ENCODE data around the gene TEX52. TPM values are rescaled to one million over a fixed set of nuclear protein-coding genes. Genes with fewer than 3 reads are reported as not detected.
"Not testable (repeated sequence)": the region's sequence is repeated elsewhere in the genome, so short reads cannot be mapped to it uniquely, and the experiment has no call there.

TEX52 gene
- total RNA-seq, 1 experiment from 2014 or later = not detected

- in situ Hi-C loops (cut with HindIII; ENCODE audit: low sequenced_read_pairs) = no loop called here
- DNase-seq (ENCODE audit: low spot score) = no peak
Measured at GRCh38 chr12:2876431-2877046, 19.7 kb upstream of the TEX52 start.

- in situ Hi-C loops (cut with HindIII; ENCODE audit: low sequenced_read_pairs); DNase-seq (ENCODE audit: low spot score): not testable (repeated sequence)
Measured at GRCh38 chr12:2868986-2869632, 12.3 kb upstream of the TEX52 start.

GRCh38 chr12:2864198-2864597 lies 7.4 kb upstream of the TEX52 start:
- DNase-seq (ENCODE audit: low spot score) = no peak
- in situ Hi-C loops (cut with HindIII; ENCODE audit: low sequenced_read_pairs) = no loop called here

GRCh38 chr12:2863402-2863801 lies 6.6 kb upstream of the TEX52 start:
- in situ Hi-C loops (cut with HindIII; ENCODE audit: low sequenced_read_pairs); DNase-seq (ENCODE audit: low spot score): not testable (repeated sequence)

GRCh38 chr12:2862876-2863275 lies 6.0 kb upstream of the TEX52 start:
- no peak for DNase-seq (ENCODE audit: low spot score)
- in situ Hi-C loops (cut with HindIII; ENCODE audit: low sequenced_read_pairs) = no loop called here

GRCh38 chr12:2860170-2860569 lies 3.3 kb upstream of the TEX52 start:
- in situ Hi-C loops (cut with HindIII; ENCODE audit: low sequenced_read_pairs) = no loop called here
- no peak for DNase-seq (ENCODE audit: low spot score)

GRCh38 chr12:2858944-2859421 lies 2.1 kb upstream of the TEX52 start:
- in situ Hi-C loops (cut with HindIII; ENCODE audit: low sequenced_read_pairs) = no loop called here
- DNase-seq (ENCODE audit: low spot score) = no peak

- in situ Hi-C loops (cut with HindIII; ENCODE audit: low sequenced_read_pairs) = no loop called here
- no peak for DNase-seq (ENCODE audit: low spot score)
Measured at GRCh38 chr12:2858334-2858733, 1.5 kb upstream of the TEX52 start.

GRCh38 chr12:2857576-2857975 lies 737 bp upstream of the TEX52 start:
- DNase-seq (ENCODE audit: low spot score) = no peak
- in situ Hi-C loops (cut with HindIII; ENCODE audit: low sequenced_read_pairs) = no loop called here

- DNase-seq (ENCODE audit: low spot score) = no peak
- in situ Hi-C loops (cut with HindIII; ENCODE audit: low sequenced_read_pairs) = no loop called here
Measured at GRCh38 chr12:2856051-2856450, 788 bp downstream of the TEX52 start.

GRCh38 chr12:2855546-2855945 lies 1.3 kb downstream of the TEX52 start:
- DNase-seq (ENCODE audit: low spot score) = no peak
- in situ Hi-C loops (cut with HindIII; ENCODE audit: low sequenced_read_pairs) = no loop called here

- DNase-seq (ENCODE audit: low spot score) = no peak
- in situ Hi-C loops (cut with HindIII; ENCODE audit: low sequenced_read_pairs) = no loop called here
Measured at GRCh38 chr12:2854669-2855453, 2.0 kb downstream of the TEX52 start.

GRCh38 chr12:2853626-2854025 lies 3.2 kb downstream of the TEX52 start:
- in situ Hi-C loops (cut with HindIII; ENCODE audit: low sequenced_read_pairs) = no loop called here
- DNase-seq (ENCODE audit: low spot score) = peak; percentile 83

GRCh38 chr12:2851931-2852330 lies 4.9 kb downstream of the TEX52 start:
- no peak for DNase-seq (ENCODE audit: low spot score)
- in situ Hi-C loops (cut with HindIII; ENCODE audit: low sequenced_read_pairs) = no loop called here

- in situ Hi-C loops (cut with HindIII; ENCODE audit: low sequenced_read_pairs) = no loop called here
- no peak for DNase-seq (ENCODE audit: low spot score)
Measured at GRCh38 chr12:2845280-2845679, 11.6 kb downstream of the TEX52 start.

GRCh38 chr12:2844786-2845185 lies 12.1 kb downstream of the TEX52 start:
- in situ Hi-C loops (cut with HindIII; ENCODE audit: low sequenced_read_pairs) = no loop called here
- no peak for DNase-seq (ENCODE audit: low spot score)

- in situ Hi-C loops (cut with HindIII; ENCODE audit: low sequenced_read_pairs) = no loop called here
- DNase-seq (ENCODE audit: low spot score) = no peak
Measured at GRCh38 chr12:2842948-2843347, 13.9 kb downstream of the TEX52 start.

- DNase-seq (ENCODE audit: low spot score) = peak; percentile 73
- in situ Hi-C loops (cut with HindIII; ENCODE audit: low sequenced_read_pairs) = no loop called here
Measured at GRCh38 chr12:2841056-2841650, 15.7 kb downstream of the TEX52 start.

GRCh38 chr12:2836574-2836973 lies 20.3 kb downstream of the TEX52 start:
- DNase-seq (ENCODE audit: low spot score) = no peak
- in situ Hi-C loops (cut with HindIII; ENCODE audit: low sequenced_read_pairs) = no loop called here

Data from G401 (cell line).